H1 (cell line): ENCODE results near the gene GDAP2. TPM values are rescaled to one million over a fixed set of nuclear protein-coding genes. Genes with fewer than 3 reads are reported as not detected.

ENCODE experiments used
- CTCF ChIA-PET: fragments of 300-600 bp; sonication (Branson Sonifier 250); formaldehyde crosslinking; loops from one replicate; lab custom pipeline; 2021; ENCODE audit not compliant: partially characterized antibody; lab: Charles Lee
- POLR2A ChIA-PET: fragments of 300-600 bp; sonication (Branson Sonifier 250); formaldehyde crosslinking; loops from one replicate; lab custom pipeline; 2021; ENCODE audit warnings: inconsistent platforms; ENCODE audit not compliant: partially characterized antibody; lab: Charles Lee
- DNase-seq, 2 experiments: peaks; one replicate each; pipeline versions ENCODE4 v3.0.0 to v3.0.0-alpha.2; 2010 to 2022; ENCODE audit warnings: low spot score in 2 of 2, low read depth in 1 of 2, mixed read lengths in 1 of 2
- FAIRE-seq: peaks from 2 replicates; lab custom pipeline; 2011; peaks lifted over from hg19 to GRCh38; lab: Jason Lieb, UNC
- H2AFZ ChIP-seq: 2 replicates; pipeline ENCODE4 v1.8.1; 2012; ENCODE audit warnings: low read length, inconsistent platforms
- H2AK5ac ChIP-seq: 2 replicates; pipeline ENCODE4 v1.6.1; 2013; ENCODE audit warnings: low read depth, low read length
- H2BK120ac ChIP-seq: replicated peaks from 2 replicates; pipeline ENCODE3; 2013; ENCODE audit warnings: low read depth, low read length, inconsistent platforms
- H2BK12ac ChIP-seq: 2 replicates; pipeline ENCODE4 v1.6.1; 2013; ENCODE audit warnings: low read depth, low read length
- H2BK15ac ChIP-seq: 2 replicates; pipeline ENCODE4 v1.6.1; 2013; ENCODE audit warnings: low read length
- H2BK20ac ChIP-seq: 2 replicates; pipeline ENCODE4 v1.6.1; 2013; ENCODE audit warnings: low read length
- H2BK5ac ChIP-seq: 2 replicates; pipeline ENCODE4 v1.6.1; 2013; ENCODE audit warnings: low read depth, low read length
- H3K14ac ChIP-seq: 2 replicates; pipeline ENCODE4 v1.6.1; 2013; ENCODE audit warnings: inconsistent platforms; ENCODE audit not compliant: insufficient read length
- H3K18ac ChIP-seq: 2 replicates; pipeline ENCODE4 v1.6.1; 2013; ENCODE audit warnings: low read length; ENCODE audit errors: extremely low read depth
- H3K23ac ChIP-seq: 2 replicates; pipeline ENCODE4 v1.6.1; 2013; ENCODE audit warnings: inconsistent platforms; ENCODE audit not compliant: insufficient read length
- H3K23me2 ChIP-seq: 2 replicates; pipeline ENCODE4 v1.6.1; 2013; ENCODE audit warnings: low read depth, low read length
- H3K27ac ChIP-seq: 2 replicates; pipeline ENCODE4 v1.6.1; 2011; ENCODE audit warnings: low read depth, low read length, inconsistent platforms
- H3K27me3 ChIP-seq, 4 experiments: replicated peaks in 1 of 4; 1 replicate in 1 of 4; 2 replicates in 3 of 4; pipeline versions ENCODE4 v1.6.1 to v1.8.1; 2011 to 2013; ENCODE audit warnings: low read length in 3 of 4, mild to moderate bottlenecking in 3 of 4, inconsistent platforms in 2 of 4, mixed read lengths in 2 of 4, moderate library complexity in 1 of 4; ENCODE audit not compliant: control insufficient read depth in 3 of 4, insufficient read depth in 3 of 4; ENCODE audit errors: extremely low read depth in 1 of 4
- H3K36me3 ChIP-seq, 4 experiments: 2 replicates each; pipeline versions ENCODE4 v1.6.1 to v1.8.1; 2011 to 2013; ENCODE audit warnings: mild to moderate bottlenecking in 4 of 4, low read length in 3 of 4, moderate library complexity in 2 of 4, control low read depth in 1 of 4, inconsistent platforms in 1 of 4; ENCODE audit not compliant: insufficient read depth in 4 of 4, control insufficient read depth in 2 of 4
- H3K4ac ChIP-seq: replicated peaks from 2 replicates; pipeline ENCODE3; 2013; ENCODE audit warnings: low read length, low read depth, mixed read lengths, inconsistent platforms; ENCODE audit not compliant: insufficient read length
- H3K4me1 ChIP-seq, 4 experiments: replicated peaks in 1 of 4; 1 replicate in 1 of 4; 2 replicates in 3 of 4; pipeline versions ENCODE4 v1.6.1 to v1.8.1; 2011 to 2013; ENCODE audit warnings: low read length in 3 of 4, inconsistent platforms in 2 of 4, mixed read lengths in 1 of 4; ENCODE audit not compliant: insufficient read depth in 4 of 4, control insufficient read depth in 3 of 4
- H3K4me2 ChIP-seq, 2 experiments: 2 replicates each; pipeline versions ENCODE4 v1.6.1 to v1.8.1; 2011 to 2013; ENCODE audit warnings: low read depth in 2 of 2, low read length in 2 of 2, control low read depth in 1 of 2, inconsistent platforms in 1 of 2, mild to moderate bottlenecking in 1 of 2; ENCODE audit not compliant: insufficient read depth in 1 of 2
- H3K4me3 ChIP-seq, 4 experiments: fragments of 200-600, 300-600 bp in 1 of 4; sonication (generic), shearing (Covaris generic), sonication (Bioruptor Twin) in 1 of 4; 2 replicates each; pipeline versions ENCODE4 v1.5.1 to v1.8.1; 2011 to 2016; ENCODE audit warnings: low read length in 4 of 4, low read depth in 3 of 4, control low read depth in 2 of 4, inconsistent platforms in 2 of 4, mild to moderate bottlenecking in 2 of 4, mixed read lengths in 1 of 4, moderate library complexity in 1 of 4; ENCODE audit not compliant: insufficient read depth in 2 of 4; ENCODE audit errors: extremely low read depth in 1 of 4
- H3K56ac ChIP-seq: replicated peaks from 2 replicates; pipeline ENCODE3; 2013; ENCODE audit warnings: low read depth, mild to moderate bottlenecking, mixed read lengths, low read length, inconsistent platforms; ENCODE audit not compliant: insufficient read length
- H3K79me1 ChIP-seq: 2 replicates; pipeline ENCODE4 v1.6.1; 2013; ENCODE audit warnings: low read depth, low read length, control low read depth
- H3K79me2 ChIP-seq, 2 experiments: 2 replicates each; pipeline versions ENCODE4 v1.6.1 to v1.8.1; 2012 to 2013; ENCODE audit warnings: low read length in 2 of 2, mild to moderate bottlenecking in 2 of 2, inconsistent platforms in 1 of 2; ENCODE audit not compliant: insufficient read depth in 2 of 2, control insufficient read depth in 1 of 2
- H3K9ac ChIP-seq, 4 experiments: replicated peaks in 1 of 4; 1 replicate in 1 of 4; 2 replicates in 3 of 4; pipeline versions ENCODE4 v1.6.1 to v1.8.1; 2011 to 2013; ENCODE audit warnings: low read depth in 3 of 4, low read length in 3 of 4, control low read depth in 2 of 4, mild to moderate bottlenecking in 2 of 4, moderate library complexity in 2 of 4, inconsistent platforms in 1 of 4; ENCODE audit errors: extremely low read depth in 1 of 4
- H3K9me3 ChIP-seq, 2 experiments: 2 replicates each; pipeline versions ENCODE4 v1.6.1 to v1.8.1; 2012 to 2013; ENCODE audit warnings: mild to moderate bottlenecking in 2 of 2, moderate library complexity in 2 of 2, control low read depth in 1 of 2, inconsistent platforms in 1 of 2, low read depth in 1 of 2, low read length in 1 of 2, mixed read lengths in 1 of 2; ENCODE audit not compliant: insufficient read depth in 2 of 2
- H4K20me1 ChIP-seq, 2 experiments: replicated peaks in 1 of 2; 2 replicates each; pipeline versions ENCODE3 to v1.8.1; 2011 to 2013; ENCODE audit warnings: inconsistent platforms in 2 of 2, low read length in 2 of 2, mild to moderate bottlenecking in 1 of 2; ENCODE audit not compliant: insufficient read depth in 2 of 2, control insufficient read depth in 1 of 2
- H4K5ac ChIP-seq: 2 replicates; pipeline ENCODE4 v1.6.1; 2013; ENCODE audit warnings: low read length, low read depth, mixed read lengths, inconsistent platforms; ENCODE audit not compliant: insufficient read length
- H4K8ac ChIP-seq: 2 replicates; pipeline ENCODE4 v1.8.0; 2013; ENCODE audit warnings: mild to moderate bottlenecking, moderate library complexity, low read length, inconsistent platforms; ENCODE audit not compliant: insufficient read depth; ENCODE audit errors: extremely low read depth
- H4K91ac ChIP-seq: replicated peaks from 2 replicates; pipeline ENCODE3; 2013; ENCODE audit warnings: low read length, mixed read lengths, inconsistent platforms; ENCODE audit not compliant: insufficient read length
- BRCA1 ChIP-seq: IDR thresholded peaks from 2 replicates; pipeline ENCODE4 v1.6.1; 2012; ENCODE audit warnings: low read depth, low read length, improper control_type of control experiment
- CHD2 ChIP-seq: IDR thresholded peaks from 2 replicates; pipeline ENCODE4 v1.6.1; 2012; ENCODE audit warnings: low read length, improper control_type of control experiment
- CREB1 ChIP-seq: IDR thresholded peaks from 2 replicates; pipeline ENCODE4 v1.6.1; 2012; ENCODE audit warnings: inconsistent platforms
- GTF2F1 ChIP-seq: IDR thresholded peaks from 2 replicates; pipeline ENCODE4 v1.6.1; 2012; ENCODE audit warnings: low read depth, low read length, improper control_type of control experiment, borderline replicate concordance
- KDM1A ChIP-seq: fragments of 200-600, 300-600 bp; sonication (generic); IDR thresholded peaks from 2 replicates; pipeline ENCODE4 v1.7.1; 2016; ENCODE audit warnings: mild to moderate bottlenecking, low read length, borderline replicate concordance
- KDM4A ChIP-seq: IDR thresholded peaks from one replicate; pipeline ENCODE4 v1.7.1; 2012; ENCODE audit warnings: low read depth, mild to moderate bottlenecking, moderate library complexity, low read length, inconsistent platforms; ENCODE audit not compliant: severe bottlenecking
- RAD21 ChIP-seq, 2 experiments: IDR thresholded peaks in 1 of 2; conservative IDR thresholded peaks in 1 of 2; 2 replicates each; pipeline ENCODE4 v1.6.1; 2011; ENCODE audit warnings: low read depth in 2 of 2, low read length in 2 of 2, improper control_type of control experiment in 1 of 2, inconsistent platforms in 1 of 2, mild to moderate bottlenecking in 1 of 2, moderate library complexity in 1 of 2
- SIX5 ChIP-seq: IDR thresholded peaks from 2 replicates; pipeline ENCODE4 v1.6.1; 2011; ENCODE audit warnings: mild to moderate bottlenecking, low read depth, low read length
- TEAD4 ChIP-seq: IDR thresholded peaks from 2 replicates; pipeline ENCODE4 v1.6.1; 2012; ENCODE audit warnings: low read depth, low read length, inconsistent platforms, mixed read lengths
- polyA plus RNA-seq, 7 experiments: library from polyadenylated mRNA; depleted of rRNA in 3 of 7; stranded (reverse) in 5 of 7; unstranded in 2 of 7; fragments of >200 nt in 5 of 7; fragments of 200-250 nt in 2 of 7; gene quantifications; 1 replicate in 5 of 7; 2 replicates in 1 of 7; 4 replicates in 1 of 7; pipeline versions ENCODE4 v1.2.1 to v1.2.3, GENCODE V29; 2011 to 2013; ENCODE audit warnings: missing spikeins in 2 of 7, mixed read lengths in 2 of 7
- total RNA-seq: library from RNA; stranded (reverse); fragmentation: NEBNext Ultra II Directional; extraction: Animal tissue kit (Norgen Biotek cat#: 25700); gene quantifications from 2 replicates; pipeline ENCODE4 v1.2.1, GENCODE V29; 2021

Gene GDAP2
- total and polyA plus RNA-seq, 2 of the 8 experiments (the other 6 are each of a cell fraction or from before 2014, with no cell fraction given) = 8.6 to 27.8 TPM

DNA sequence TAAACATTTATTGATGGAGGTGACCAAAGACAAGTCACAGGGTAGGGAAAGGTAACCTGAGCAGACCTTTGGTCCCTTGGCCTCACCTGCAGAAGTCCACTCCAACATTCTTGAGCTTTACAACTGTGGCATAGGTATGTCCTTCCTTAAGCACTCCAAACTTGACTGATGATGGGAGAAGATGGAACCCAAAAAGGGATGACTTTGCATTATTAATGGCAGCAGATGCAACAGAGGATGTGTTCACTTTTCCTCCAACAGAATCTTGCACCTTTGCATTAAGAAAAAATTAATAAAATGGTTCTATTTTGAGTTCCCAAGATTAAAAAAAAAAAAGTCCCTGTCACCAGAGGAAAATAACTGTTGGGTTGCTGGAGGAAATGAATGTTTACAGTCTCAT lies 42.4 kb upstream of the GDAP2 start:
- H2BK12ac ChIP-seq = no peak overlapping the region
- TF ChIP-seq KDM1A (no peak), SIX5 (no peak), CREB1 (no peak), GTF2F1 (no peak), BRCA1 (no peak), CHD2 (no peak), TEAD4 (no peak), KDM4A (no peak), RAD21 (IDR thresholded peaks at IDR 0.05 in 1 of 2, conservative IDR thresholded peaks at IDR 0.05 in 1 of 2; ENCODE audit: low read depth in 2 of 2, low read length in 2 of 2) (no peak)

More for the DNA sequence above, 42.4 kb upstream of the GDAP2 start:
- no peak overlapping the region for H2BK5ac ChIP-seq
- ChIA-PET CTCF (no interaction called here), POLR2A (no interaction called here)
- no peak overlapping the region for H2AFZ ChIP-seq
- no peak for DNase-seq
- H2AK5ac ChIP-seq = no peak overlapping the region
- no peak overlapping the region for H3K56ac ChIP-seq
- H3K4ac ChIP-seq = no peak overlapping the region
- H3K14ac ChIP-seq = no peak overlapping the region
- no peak overlapping the region for H3K4me2 ChIP-seq
- no peaks in the 10 kb centered on the region for H3K23me2 ChIP-seq
- H3K9me3 ChIP-seq = no peaks in the 10 kb centered on the region
- peaks cover 0 to 5% (median 1%) of the 10 kb centered on the region in 4 experiments; a peak in 4 of 7 replicates for H3K4me1 ChIP-seq
- no peak overlapping the region for H2BK15ac ChIP-seq
- no peak overlapping the region for H3K4me3 ChIP-seq
- no peak overlapping the region for H3K27ac ChIP-seq
- no peak overlapping the region for H3K9ac ChIP-seq
- no peaks in the 10 kb centered on the region for H3K27me3 ChIP-seq
- no peak overlapping the region for H4K5ac ChIP-seq
- H4K8ac ChIP-seq = no peak overlapping the region
- H3K18ac ChIP-seq = no peak overlapping the region
- no peaks in the 10 kb centered on the region for H3K79me1 ChIP-seq
- no peak overlapping the region for H3K23ac ChIP-seq
- no peak overlapping the region for H2BK120ac ChIP-seq
- H2BK20ac ChIP-seq = no peak overlapping the region
- FAIRE-seq = no peak
- no peaks in the 10 kb centered on the region for H3K79me2 ChIP-seq
- H4K91ac ChIP-seq = no peak overlapping the region
- no peaks in the 10 kb centered on the region for H4K20me1 ChIP-seq
- H3K36me3 ChIP-seq = no peaks in the 10 kb centered on the region
